ENCODE measurements around the gene CERS1.

Gene CERS1

GRCh38 chr19:18898607-18899408 is 2.9 kb upstream of the CERS1 start:
- peak; percentile 41 for DNase-seq (ENCODE audit: low read depth, low spot score)

GRCh38 chr19:18898081-18898606 is 2.2 kb upstream of the CERS1 start:
- peak; percentile 24 for DNase-seq (ENCODE audit: low read depth, low spot score)

- no peak for DNase-seq (ENCODE audit: low read depth, low spot score)
These were observed 1.4 kb upstream of the CERS1 start for GRCh38 chr19:18897094-18898029.

- no peak for DNase-seq (ENCODE audit: low read depth, low spot score)
These were observed 473 bp upstream of the CERS1 start for GRCh38 chr19:18896421-18896841.

- DNase-seq (ENCODE audit: low read depth, low spot score), result peak; percentile 74
These were observed 727 bp downstream of the CERS1 start for GRCh38 chr19:18895038-18895823.

GRCh38 chr19:18894254-18895037 is 1.5 kb downstream of the CERS1 start:
- peak; percentile 71 for DNase-seq (ENCODE audit: low read depth, low spot score)

GRCh38 chr19:18893587-18894253 is 2.2 kb downstream of the CERS1 start:
- no peak for DNase-seq (ENCODE audit: low read depth, low spot score)

- DNase-seq (ENCODE audit: low read depth, low spot score), result no peak
These were observed 5.8 kb downstream of the CERS1 start for GRCh38 chr19:18889949-18890745.

GRCh38 chr19:18886972-18887371 is 9.0 kb downstream of the CERS1 start:
- DNase-seq (ENCODE audit: low read depth, low spot score), result no peak

GRCh38 chr19:18883526-18884304 is 12.2 kb downstream of the CERS1 start:
- no peak for DNase-seq (ENCODE audit: low read depth, low spot score)

GRCh38 chr19:18881491-18881890 is 14.5 kb downstream of the CERS1 start:
- no peak for DNase-seq (ENCODE audit: low read depth, low spot score)

- peak; percentile 90 for DNase-seq (ENCODE audit: low read depth, low spot score)
These were observed 16.2 kb downstream of the CERS1 start for GRCh38 chr19:18879579-18880373.

GRCh38 chr19:18878858-18879578 is 16.9 kb downstream of the CERS1 start:
- no peak for DNase-seq (ENCODE audit: low read depth, low spot score)

GRCh38 chr19:18878058-18878797 is 17.7 kb downstream of the CERS1 start:
- no peak for DNase-seq (ENCODE audit: low read depth, low spot score)

- DNase-seq (ENCODE audit: low read depth, low spot score), result no peak
These were observed 19.1 kb downstream of the CERS1 start for GRCh38 chr19:18876865-18877264.

GRCh38 chr19:18875726-18876125 is 20.2 kb downstream of the CERS1 start:
- no peak for DNase-seq (ENCODE audit: low read depth, low spot score)

All from ELF-1 (cell line).